Measurements from ENCODE around the gene BDH2. TPM values are rescaled to one million over a fixed set of nuclear protein-coding genes. Genes with fewer than 3 reads are reported as not detected.

BDH2 gene
- total and polyA plus RNA-seq, 2 of the 8 experiments (the other 6 are each of a cell fraction or from before 2014, with no cell fraction given): 46.0 to 46.2 TPM

- H3K79me2 ChIP-seq (ENCODE audit: control insufficient read depth in 1 of 2, insufficient read depth in 2 of 2, low read length in 2 of 2): no peaks in the 10 kb centered on the region
- POLR2A ChIA-PET (ENCODE audit: partially characterized antibody): no interaction called here
- H4K5ac ChIP-seq (ENCODE audit: insufficient read length, low read depth, low read length): no peak overlapping the region
- no peak overlapping the region for H3K9ac ChIP-seq (replicated peaks in 1 of 4; ENCODE audit: extremely low read depth in 1 of 4, low read depth in 3 of 4, low read length in 3 of 4)
- no peak overlapping the region for H2BK5ac ChIP-seq (ENCODE audit: low read depth, low read length)
- no peak overlapping the region for H2BK20ac ChIP-seq (ENCODE audit: low read length)
- H3K27me3 ChIP-seq (replicated peaks in 1 of 4; ENCODE audit: control insufficient read depth in 3 of 4, extremely low read depth in 1 of 4, insufficient read depth in 3 of 4, low read length in 3 of 4): no peaks in the 10 kb centered on the region
- H2BK12ac ChIP-seq (ENCODE audit: low read depth, low read length): no peak overlapping the region
- H3K27ac ChIP-seq (ENCODE audit: low read depth, low read length): no peak overlapping the region
- FAIRE-seq: no peak
- no peak overlapping the region for H4K91ac ChIP-seq (replicated peaks; ENCODE audit: insufficient read length, low read length)
- no peaks in the 10 kb centered on the region for H3K9me3 ChIP-seq (ENCODE audit: insufficient read depth in 2 of 2, low read depth in 1 of 2, low read length in 1 of 2)
- H3K36me3 ChIP-seq (ENCODE audit: control insufficient read depth in 2 of 4, insufficient read depth in 4 of 4, low read length in 3 of 4): peaks cover 8 to 30% (median 24%) of the 10 kb centered on the region in 4 experiments
- no peak for DNase-seq (ENCODE audit: low read depth in 1 of 2, low spot score in 2 of 2)
- no peak overlapping the region for H2BK120ac ChIP-seq (replicated peaks; ENCODE audit: low read depth, low read length)
- no peak overlapping the region for H2BK15ac ChIP-seq (ENCODE audit: low read length)
- CTCF ChIA-PET (ENCODE audit: partially characterized antibody): no interaction called here
- no peak overlapping the region for H3K4me2 ChIP-seq (ENCODE audit: insufficient read depth in 1 of 2, low read depth in 2 of 2, low read length in 2 of 2)
- no peaks in the 10 kb centered on the region for H3K4me1 ChIP-seq (replicated peaks in 1 of 4; ENCODE audit: control insufficient read depth in 3 of 4, insufficient read depth in 4 of 4, low read length in 3 of 4)
- H3K14ac ChIP-seq (ENCODE audit: insufficient read length): no peak overlapping the region
- no peak overlapping the region for H3K4me3 ChIP-seq (ENCODE audit: extremely low read depth in 1 of 4, insufficient read depth in 2 of 4, low read depth in 3 of 4, low read length in 4 of 4)
- no peak overlapping the region for H2AK5ac ChIP-seq (ENCODE audit: low read depth, low read length)
- no peaks in the 10 kb centered on the region for H3K79me1 ChIP-seq (ENCODE audit: low read depth, low read length)
- H4K8ac ChIP-seq (ENCODE audit: extremely low read depth, insufficient read depth, low read length): no peak overlapping the region
- no peak overlapping the region for H3K4ac ChIP-seq (replicated peaks; ENCODE audit: insufficient read length, low read depth, low read length)
- H4K20me1 ChIP-seq (replicated peaks in 1 of 2; ENCODE audit: control insufficient read depth in 1 of 2, insufficient read depth in 2 of 2, low read length in 2 of 2): peaks cover 0 to 2% of the 10 kb centered on the region in 2 experiments
- WGBS, 2 experiments (ENCODE audit: extremely low coverage in 1 of 2, insufficient coverage in 1 of 2, insufficient read length in 1 of 2, insufficient replicate concordance in 2 of 2, low coverage in 1 of 2, low lambda C conversion rate in 2 of 2, missing lambda C conversion rate in 1 of 2): 91% methylated on average over 2 of the region's 2 CpGs; no CpG with 5 or more reads in 1 of the 2 experiments
- H3K18ac ChIP-seq (ENCODE audit: extremely low read depth, low read length): no peak overlapping the region
- H3K56ac ChIP-seq (replicated peaks; ENCODE audit: insufficient read length, low read depth, low read length): no peak overlapping the region
- H2AFZ ChIP-seq (ENCODE audit: low read length): no peak overlapping the region
- H3K23me2 ChIP-seq (ENCODE audit: low read depth, low read length): no peaks in the 10 kb centered on the region
- H3K23ac ChIP-seq (ENCODE audit: insufficient read length): no peak overlapping the region
- TF ChIP-seq SRF (IDR thresholded peaks at IDR 0.05; ENCODE audit: low read depth, low read length) (no peak), CHD2 (IDR thresholded peaks at IDR 0.05; ENCODE audit: low read length) (no peak), GABPA (IDR thresholded peaks at IDR 0.05; ENCODE audit: borderline replicate concordance, insufficient read depth, low read length) (no peak), CREB1 (IDR thresholded peaks at IDR 0.05) (no peak), NANOG (IDR thresholded peaks at IDR 0.05; ENCODE audit: insufficient read depth, low read depth, low read length, poor library complexity, severe bottlenecking) (no peak), GTF2F1 (IDR thresholded peaks at IDR 0.05; ENCODE audit: borderline replicate concordance, low read depth, low read length) (no peak), BRCA1 (IDR thresholded peaks at IDR 0.05; ENCODE audit: low read depth, low read length) (no peak), HDAC6 (IDR thresholded peaks at IDR 0.05; ENCODE audit: low read depth, low read length) (no peak), KDM1A (IDR thresholded peaks at IDR 0.05; ENCODE audit: borderline replicate concordance, low read length) (no peak), YY1 (IDR thresholded peaks at IDR 0.05; ENCODE audit: low read depth, low read length) (no peak)
- TF ChIP-seq, protein P1, sequence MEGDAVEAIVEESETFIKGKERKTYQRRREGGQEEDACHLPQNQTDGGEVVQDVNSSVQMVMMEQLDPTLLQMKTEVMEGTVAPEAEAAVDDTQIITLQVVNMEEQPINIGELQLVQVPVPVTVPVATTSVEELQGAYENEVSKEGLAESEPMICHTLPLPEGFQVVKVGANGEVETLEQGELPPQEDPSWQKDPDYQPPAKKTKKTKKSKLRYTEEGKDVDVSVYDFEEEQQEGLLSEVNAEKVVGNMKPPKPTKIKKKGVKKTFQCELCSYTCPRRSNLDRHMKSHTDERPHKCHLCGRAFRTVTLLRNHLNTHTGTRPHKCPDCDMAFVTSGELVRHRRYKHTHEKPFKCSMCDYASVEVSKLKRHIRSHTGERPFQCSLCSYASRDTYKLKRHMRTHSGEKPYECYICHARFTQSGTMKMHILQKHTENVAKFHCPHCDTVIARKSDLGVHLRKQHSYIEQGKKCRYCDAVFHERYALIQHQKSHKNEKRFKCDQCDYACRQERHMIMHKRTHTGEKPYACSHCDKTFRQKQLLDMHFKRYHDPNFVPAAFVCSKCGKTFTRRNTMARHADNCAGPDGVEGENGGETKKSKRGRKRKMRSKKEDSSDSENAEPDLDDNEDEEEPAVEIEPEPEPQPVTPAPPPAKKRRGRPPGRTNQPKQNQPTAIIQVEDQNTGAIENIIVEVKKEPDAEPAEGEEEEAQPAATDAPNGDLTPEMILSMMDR (IDR thresholded peaks at IDR 0.05; ENCODE audit: control extremely low read depth in 1 of 3, insufficient read depth in 1 of 3, low read depth in 1 of 3, low read length in 3 of 3): no peak
Observed at GRCh38 chr4:103105558-103106356, 6.1 kb upstream of the BDH2 start.
